Testis (tissue), 2 donors: ENCODE measurements around the gene ZNF821.

Source experiments
- POLR2A ChIP-seq: fragments of 450-650 bp; IDR thresholded peaks from one replicate; pipeline ENCODE4 v1.6.1; 2017; ENCODE audit warnings: antibody characterized with exemption, mild to moderate bottlenecking, moderate library complexity
- TF ChIP-seq, protein P1 (sequence below), 3 experiments: fragments of 450-650 bp in 2 of 3; fragments of 200-600 bp in 1 of 3; sonication (generic) in 1 of 3; IDR thresholded peaks; one replicate each; pipeline ENCODE4 v1.5.1; 2016 to 2019; ENCODE audit warnings: antibody characterized with exemption in 3 of 3, mild to moderate bottlenecking in 2 of 3, moderate library complexity in 1 of 3

DNA sequence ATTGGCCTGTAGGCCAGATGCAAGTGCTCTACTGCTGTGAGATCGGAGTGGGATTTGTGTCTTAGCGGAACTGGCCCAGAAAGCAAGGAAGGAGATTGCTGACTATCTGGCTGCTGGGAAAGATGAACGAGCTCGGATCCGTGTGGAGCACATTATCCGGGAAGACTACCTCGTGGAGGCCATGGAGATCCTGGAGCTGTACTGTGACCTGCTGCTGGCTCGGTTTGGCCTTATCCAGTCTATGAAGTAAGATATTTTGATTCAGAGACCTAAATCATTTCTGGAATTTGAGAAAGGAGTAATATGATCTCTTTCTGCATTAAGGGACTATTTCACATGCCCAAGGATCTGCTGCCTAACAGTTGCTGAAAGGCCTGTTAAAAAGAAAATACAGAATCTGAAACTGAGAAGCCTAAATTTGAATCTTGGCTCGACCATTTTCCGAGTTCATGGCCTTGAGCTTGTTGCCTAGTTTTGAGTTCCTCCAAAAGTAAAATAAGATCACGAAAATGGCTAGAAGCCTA lies 32.5 kb upstream of the ZNF821 start:
- TF ChIP-seq POLR2A, result no peak
- TF ChIP-seq, protein P1, sequence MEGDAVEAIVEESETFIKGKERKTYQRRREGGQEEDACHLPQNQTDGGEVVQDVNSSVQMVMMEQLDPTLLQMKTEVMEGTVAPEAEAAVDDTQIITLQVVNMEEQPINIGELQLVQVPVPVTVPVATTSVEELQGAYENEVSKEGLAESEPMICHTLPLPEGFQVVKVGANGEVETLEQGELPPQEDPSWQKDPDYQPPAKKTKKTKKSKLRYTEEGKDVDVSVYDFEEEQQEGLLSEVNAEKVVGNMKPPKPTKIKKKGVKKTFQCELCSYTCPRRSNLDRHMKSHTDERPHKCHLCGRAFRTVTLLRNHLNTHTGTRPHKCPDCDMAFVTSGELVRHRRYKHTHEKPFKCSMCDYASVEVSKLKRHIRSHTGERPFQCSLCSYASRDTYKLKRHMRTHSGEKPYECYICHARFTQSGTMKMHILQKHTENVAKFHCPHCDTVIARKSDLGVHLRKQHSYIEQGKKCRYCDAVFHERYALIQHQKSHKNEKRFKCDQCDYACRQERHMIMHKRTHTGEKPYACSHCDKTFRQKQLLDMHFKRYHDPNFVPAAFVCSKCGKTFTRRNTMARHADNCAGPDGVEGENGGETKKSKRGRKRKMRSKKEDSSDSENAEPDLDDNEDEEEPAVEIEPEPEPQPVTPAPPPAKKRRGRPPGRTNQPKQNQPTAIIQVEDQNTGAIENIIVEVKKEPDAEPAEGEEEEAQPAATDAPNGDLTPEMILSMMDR (IDR thresholded peaks at IDR 0.05), result no peak
